Activated CD4-positive, alpha-beta T cell treated with anti-CD3 and anti-CD28 coated beads for 1 hour (primary cell): ENCODE results near the gene LRP1B.

Experiments
- DNase-seq: peaks from one replicate; pipeline ENCODE4 v3.0.0-alpha.2; 2020

The LRP1B gene

DNA sequence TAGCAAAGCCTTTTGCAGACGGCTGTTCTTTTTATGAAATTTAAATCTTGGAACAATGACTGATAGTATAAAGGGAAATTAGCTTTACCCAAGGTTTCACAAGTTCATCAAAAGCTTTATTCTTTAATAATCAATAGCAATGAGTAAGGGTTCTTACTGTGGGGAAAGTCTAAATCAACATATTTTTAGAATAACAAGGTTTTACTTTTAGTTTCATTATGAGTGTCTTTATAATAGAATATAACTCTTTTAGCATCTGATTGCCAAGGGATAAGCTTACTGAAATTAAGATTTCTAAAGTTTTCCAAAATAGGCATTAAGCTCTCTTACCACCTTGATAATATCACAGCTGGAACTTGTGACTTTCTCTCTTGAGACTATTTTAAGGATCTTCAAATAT is 1489.7 kb downstream of the LRP1B start:
- no peak for DNase-seq

DNA sequence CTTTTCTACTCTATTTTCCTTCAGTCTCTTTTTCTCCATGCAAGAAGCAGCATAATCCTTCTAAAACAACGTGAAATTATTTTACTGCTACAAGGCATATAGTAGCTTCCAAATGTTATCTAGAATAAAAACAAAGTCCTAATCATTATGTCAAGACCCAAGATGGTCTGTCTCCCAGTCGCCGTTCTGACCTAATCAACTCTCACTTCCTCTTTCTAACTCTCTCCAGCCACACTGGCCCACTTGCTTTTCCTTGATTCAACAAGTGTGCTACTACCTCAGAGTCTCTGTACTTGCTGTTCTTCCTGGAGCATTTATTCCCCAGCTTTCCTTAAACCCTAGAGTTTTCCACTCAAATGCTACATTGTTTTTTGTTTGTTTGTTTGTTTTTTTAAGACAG is 1491.2 kb downstream of the LRP1B start:
- DNase-seq, result no peak

DNA sequence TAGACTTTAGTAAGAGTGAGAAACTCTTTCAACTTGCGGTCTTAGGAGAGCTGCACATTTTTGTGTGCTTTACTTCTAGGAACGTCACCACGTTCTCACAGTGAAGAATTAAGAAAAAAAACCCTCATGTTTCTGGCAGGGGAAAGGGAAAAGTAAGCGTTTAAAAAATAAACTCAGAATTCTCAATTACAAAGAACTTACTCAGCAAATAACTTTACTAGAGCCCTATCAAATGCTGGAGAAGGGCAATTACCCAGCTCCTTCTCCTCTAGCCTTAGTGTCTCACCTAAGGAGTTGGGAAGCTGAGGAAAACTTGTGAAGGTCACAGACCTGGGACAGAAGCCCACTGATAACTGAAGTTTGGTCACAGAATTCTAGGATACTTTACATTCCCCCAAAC is 1500.3 kb downstream of the LRP1B start:
- DNase-seq, result no peak

DNA sequence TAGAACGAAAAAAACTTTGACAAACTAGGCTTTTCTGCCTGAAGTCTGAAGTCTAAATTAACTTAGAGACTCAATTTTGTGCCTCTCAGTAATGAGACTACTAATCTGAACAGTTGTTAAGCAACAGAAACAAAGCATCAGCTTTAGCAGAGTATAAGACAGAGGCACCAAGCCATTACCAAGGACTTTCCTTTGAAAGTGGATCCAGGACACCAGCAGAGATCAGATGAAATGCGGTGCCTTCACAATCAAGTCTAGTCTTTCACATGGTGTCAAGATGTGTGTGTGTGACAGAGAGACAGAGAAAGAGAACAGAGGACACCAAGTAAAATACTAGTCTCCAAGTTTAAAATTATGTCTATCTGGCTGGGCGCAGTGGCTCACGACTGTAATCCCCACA is 1502.9 kb downstream of the LRP1B start:
- DNase-seq, result no peak

DNA sequence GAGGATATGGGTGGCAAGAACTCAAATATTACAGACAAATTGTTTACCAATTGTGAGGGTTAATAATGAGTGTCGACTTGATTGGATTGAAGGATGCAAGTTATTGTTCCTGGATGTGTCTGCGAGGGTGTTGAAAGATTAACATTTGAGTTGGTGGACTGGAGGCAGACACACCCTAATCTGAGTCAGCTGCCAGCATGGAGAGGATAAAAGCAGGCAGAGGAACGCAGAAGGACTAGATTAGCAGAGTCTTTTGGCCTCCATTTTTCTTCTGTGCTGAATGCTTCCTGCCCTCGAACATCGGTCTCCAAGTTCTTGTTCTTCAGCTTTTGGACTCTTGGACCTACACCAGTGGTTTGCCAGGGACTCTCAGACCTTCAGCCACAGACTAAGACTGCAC is 1503.7 kb downstream of the LRP1B start:
- no peak for DNase-seq

DNA sequence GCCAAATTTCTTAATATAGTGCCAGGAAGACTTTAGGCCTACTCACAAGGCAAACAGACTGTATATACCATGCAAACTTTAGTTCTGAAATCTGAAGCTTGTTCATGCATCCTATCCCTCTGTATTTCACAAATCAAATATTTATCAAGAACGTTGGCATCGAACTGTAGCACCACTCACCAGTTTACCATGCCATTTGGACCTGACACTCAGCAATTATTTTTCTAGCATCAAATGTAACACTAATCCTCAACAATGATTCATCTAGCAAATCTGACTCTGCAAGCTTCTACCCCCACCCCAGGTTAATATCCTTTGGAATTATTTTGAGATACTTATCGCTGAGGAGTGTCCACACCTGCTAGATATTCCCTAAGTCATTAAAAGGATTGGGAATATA is 1506.6 kb downstream of the LRP1B start:
- no peak for DNase-seq

DNA sequence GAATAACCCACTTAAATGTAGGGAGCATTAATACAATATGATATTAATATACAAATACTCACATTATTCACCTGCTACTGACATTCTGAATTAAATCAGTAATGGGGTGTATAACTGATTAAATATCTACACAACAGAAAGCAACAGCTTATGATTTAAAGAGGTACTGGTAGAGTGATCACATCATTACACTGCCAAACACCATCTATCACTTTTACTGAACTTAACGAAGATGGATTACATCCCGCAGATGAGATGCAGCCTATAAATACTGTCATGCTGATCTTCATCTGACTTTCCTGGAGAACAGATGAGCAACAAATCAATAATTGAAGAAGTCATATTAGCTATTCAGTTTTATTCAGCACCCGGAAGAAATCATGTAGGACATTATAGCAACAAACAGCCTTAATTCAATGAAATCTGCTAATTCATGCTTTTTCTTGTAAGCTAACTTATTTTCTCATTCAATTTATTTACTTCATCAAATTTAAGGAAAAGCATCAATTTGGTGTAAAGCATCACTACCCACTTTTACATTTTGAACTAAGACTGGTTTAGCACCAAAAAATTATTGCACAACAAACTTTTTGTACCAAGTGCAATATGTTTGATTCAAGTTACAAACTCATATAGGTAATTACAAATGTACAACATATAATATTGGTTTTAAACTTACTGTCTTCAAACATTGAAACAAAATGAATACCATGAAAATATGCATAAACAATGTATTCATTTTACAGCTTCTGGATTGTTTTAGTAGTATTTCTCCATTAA is 1509.0 kb downstream of the LRP1B start:
- no peak for DNase-seq

DNA sequence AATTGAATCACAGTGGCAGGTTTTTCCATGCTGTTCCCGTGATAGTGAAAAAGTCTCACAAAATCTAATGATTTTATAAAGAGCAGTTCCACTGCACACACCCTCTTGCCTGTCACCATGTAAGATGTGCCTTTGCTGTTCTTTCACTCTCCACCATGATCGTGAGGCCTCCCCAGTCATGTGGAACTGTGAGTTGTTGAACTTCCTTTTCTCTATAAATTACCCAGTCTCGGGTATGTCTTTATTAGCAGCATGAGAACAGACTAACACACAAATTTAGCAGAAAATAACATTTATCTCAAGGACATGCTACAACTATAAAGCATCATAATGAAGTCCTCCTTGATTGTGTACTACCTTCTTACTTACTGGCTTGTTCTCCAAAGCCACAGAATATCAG is 1526.0 kb downstream of the LRP1B start:
- DNase-seq, result no peak

DNA sequence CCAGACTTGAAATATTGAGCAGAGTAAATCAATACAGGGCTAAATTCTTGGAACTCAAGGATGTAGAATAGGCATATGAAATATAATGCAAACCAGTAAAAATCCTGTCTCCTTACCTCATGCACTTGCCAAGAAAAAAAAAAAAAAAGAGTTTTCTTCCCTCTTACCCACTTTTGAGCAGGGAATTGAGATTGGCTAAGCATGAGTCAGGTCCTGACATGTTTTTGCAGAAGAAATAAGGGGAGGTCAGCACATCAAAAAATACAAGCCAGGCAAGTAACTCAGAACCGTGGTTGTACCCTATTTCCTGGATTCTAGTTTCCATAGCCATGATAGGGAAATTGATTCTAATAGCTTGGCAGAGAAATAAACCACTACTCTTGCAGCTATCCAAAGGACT is 1526.7 kb downstream of the LRP1B start:
- DNase-seq, result no peak

DNA sequence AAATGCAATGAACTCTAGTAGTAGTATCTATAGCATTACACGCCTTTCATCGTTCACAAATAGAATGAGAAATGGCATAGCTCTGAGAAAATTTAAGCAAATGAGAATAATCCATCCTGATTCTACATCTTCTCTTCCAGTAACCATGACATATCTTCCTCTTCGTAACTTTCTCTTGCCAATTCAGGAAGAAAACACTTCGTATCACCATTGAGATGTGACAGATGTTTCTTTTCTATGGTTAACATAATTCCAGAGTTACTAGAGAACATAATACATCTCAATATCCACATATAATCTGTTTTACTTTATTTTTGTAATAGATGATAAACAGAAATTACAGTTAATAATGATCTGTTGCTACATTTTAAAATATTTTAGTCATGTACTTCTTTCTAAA is 1527.4 kb downstream of the LRP1B start:
- no peak for DNase-seq

DNA sequence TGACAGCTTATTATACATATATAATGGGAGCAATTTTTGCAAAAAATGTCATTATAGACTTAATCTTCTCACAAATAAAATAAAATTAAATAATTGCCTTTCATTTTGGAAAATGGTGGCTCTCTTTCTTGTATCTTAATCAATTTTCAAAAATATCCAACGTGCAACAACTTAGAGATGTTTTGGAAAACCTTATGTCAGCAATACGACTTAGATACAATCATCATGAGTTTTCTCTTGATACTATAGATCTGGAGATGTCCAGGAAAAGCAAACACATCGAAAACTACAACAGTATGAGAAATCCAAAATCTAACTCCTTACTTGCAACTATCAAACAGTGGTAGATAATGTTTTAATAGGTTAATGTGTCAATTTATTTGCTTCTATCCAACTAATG is 1529.0 kb downstream of the LRP1B start:
- no peak for DNase-seq

DNA sequence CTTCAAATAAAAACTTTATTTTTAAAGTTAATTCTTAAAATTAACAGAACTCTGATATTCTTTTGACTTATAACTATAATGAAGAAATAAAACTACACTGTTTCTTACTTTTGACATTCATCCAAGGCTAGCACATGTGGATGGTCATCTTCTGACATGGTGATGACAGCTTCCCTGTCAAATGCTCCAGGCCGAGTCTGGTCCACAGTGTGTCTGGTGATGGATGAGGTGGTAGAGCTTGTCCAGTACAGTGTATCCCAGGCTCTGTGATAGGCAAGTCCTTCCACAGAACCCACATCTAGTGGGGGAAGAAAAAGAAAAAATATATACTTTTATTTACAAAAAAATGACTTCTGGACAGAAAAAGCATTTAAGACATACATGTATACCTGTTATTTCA is 1529.5 kb downstream of the LRP1B start:
- DNase-seq, result no peak

DNA sequence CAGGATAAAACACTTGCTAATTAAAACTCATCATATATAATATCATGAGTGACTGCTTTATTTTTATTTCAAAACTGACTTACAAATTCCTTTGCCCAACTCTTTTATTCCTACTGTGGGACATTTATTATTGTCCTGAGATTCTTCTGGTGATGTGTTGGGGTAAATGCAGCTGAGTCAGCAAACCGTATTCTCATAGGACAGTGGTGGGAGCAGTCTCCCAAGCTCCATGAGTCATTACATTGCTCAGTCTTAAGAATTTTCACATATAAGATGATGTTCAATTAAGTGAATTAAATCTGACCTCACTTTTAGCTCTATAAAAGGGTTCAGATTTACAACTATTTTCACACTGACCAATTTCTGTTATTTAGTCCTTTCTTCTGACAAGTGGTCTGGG is 1530.7 kb downstream of the LRP1B start:
- DNase-seq, result no peak

DNA sequence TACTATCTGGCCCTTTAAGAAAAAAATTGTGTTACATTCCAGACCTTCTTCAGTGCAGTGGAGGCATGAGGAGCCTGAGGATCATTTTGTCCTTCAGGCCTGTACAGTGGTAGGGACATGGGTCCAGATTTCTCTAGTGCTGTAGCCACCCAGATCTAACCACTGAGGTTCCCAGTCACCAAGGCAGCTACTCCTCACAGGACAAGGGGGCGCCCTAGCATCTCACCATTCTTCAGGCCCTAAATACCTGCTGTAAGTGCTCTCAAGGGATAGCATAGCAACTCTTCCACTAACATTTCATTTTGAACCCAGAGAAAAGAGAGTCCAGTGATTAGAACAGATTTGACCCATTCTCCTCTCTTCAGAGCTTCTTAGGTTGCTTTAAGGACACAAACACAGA is 1533.0 kb downstream of the LRP1B start:
- DNase-seq, result no peak

DNA sequence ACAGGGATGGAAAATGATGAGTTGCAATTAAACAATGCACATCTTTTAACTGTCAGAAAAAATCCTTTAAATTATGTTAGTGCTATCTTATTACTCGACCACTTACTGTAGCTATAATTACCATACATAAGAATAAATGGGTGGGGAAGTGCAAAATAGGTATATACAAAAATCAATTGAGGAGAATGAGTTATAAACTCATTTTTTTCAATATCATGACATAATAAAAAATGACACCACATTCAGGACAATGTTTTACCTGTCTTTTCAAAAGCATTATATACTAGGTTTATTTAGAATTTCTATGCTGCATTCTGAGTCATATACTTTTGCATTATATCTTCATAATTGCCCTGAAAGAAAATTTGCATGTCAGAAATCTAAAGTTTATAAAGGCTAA is 1533.6 kb downstream of the LRP1B start:
- DNase-seq, result no peak

DNA sequence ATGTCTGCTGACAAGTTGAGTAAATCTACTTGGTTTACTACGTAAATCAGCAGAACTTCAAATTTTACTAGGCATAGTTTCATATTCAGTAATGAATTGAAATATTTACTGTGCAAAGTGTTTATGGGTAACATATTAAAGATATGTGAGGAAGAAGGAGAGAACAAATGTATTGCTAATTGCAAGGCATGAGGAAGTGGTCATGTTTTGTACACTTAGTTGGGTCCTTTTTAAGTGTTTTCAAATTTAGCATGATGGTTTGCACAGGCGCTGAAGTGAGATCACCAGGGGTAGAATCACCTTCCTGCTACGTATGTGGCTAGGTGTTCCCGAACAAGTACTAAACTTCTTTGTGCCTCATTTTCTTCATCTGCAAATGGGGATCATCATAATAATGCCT is 1534.4 kb downstream of the LRP1B start:
- DNase-seq, result no peak

DNA sequence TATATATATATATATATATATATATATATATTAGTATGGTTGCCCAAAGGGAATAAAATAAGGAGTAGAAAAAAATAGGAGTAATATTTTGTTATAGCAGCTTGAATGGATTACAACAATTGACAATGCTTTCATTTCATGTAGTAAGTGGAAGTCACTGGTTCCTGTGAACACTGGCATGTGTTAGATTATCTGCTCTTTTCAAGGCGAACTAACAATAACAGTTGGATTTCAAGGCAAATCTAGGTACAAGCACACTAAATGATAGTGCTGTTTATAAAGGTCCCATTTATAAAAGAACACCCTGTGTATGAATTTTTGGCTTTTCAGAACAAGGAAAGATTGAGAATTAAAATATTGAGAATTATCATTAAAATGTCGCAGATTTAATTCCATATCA is 1535.7 kb downstream of the LRP1B start:
- DNase-seq, result no peak

DNA sequence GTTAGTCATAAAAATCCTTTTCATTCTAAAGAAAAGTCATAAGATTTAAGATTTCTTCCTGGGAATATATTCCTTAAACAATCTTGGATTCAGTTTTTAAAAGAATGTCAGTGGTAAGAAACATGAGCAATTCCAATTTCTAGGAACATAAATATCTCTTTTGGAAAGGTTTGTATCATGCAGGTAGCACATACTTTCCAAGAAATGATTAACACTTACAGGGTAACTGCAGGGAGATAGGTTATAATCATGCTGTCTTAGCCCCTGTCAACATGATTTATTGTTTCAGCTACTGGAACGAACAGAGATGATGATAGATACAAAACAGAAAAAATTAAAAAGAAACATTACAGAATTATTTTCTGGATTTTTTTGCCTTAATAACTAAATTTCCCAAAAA is 1537.7 kb downstream of the LRP1B start:
- no peak for DNase-seq

DNA sequence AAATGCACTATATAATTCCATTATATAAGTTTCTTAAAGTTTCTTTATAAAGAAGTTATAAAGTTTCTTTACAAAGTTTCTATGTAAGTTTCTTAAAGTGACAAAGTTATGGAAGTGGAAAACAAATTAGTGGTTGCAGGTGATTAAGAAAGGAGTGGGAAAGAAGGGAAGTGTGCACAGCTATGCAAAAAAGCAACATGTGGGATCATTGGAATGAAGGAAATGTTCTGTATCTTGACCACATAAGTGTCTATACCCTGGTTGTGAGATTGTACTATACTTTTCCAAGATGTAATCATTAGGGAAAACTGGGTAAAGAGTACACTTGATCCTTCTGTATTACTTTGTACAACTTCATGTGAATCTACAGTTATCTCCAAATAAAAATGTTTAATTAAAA is 1541.1 kb downstream of the LRP1B start:
- no peak for DNase-seq

DNA sequence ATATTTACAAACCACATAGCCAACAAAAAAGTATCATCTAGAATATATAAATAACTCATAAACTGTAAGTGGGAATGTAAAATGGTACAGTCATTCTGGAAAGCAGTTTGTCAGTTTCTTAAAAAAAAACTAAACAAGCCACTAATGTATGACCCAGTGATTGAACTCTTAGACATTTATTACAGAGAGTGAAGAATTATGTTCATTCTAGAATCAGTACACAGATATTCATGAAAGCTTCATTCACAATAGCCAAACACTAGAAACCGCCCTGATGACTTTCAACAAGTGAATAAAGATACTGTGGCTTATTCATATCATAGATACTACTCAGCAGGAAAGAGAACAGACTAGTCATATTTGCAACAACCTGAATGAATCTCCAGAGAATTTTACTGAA is 1541.5 kb downstream of the LRP1B start:
- DNase-seq, result no peak

DNA sequence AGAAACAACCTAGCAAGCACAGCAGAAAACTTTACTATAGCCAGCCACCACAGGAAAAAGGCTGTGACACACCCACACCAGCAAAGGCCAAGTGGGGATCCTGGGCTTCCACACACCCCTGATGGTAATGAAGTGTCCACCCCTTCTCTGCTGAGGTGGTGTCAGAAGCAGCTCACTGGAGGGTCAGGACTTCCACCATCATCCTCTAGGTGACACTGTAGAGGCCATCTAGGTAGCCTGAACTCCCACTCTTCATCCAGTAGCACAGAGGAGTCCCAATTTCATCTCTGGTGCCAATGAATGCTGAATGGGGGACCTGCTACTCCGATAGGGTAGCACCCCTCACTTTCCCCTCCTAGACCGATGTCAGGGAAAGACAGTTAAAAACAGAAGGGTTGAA is 1544.4 kb downstream of the LRP1B start:
- no peak for DNase-seq

DNA sequence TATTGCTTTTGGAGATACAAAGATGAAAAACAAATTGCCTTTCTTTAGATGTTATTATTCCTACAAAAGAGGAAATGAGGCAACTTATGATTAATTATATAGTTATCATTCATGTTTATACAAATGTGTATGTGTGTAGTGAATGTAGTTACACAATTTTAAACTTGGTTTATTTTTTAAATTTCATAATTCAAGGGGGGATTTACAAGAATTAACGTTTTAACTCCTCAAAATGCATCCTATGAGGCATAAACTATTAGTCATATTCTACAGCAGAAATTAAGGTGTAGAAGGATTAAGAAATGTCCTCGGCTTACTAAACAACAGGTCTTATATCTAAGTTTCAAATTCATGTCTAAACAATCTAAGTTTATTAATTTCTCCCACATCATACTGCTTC is 1545.8 kb downstream of the LRP1B start:
- no peak for DNase-seq

DNA sequence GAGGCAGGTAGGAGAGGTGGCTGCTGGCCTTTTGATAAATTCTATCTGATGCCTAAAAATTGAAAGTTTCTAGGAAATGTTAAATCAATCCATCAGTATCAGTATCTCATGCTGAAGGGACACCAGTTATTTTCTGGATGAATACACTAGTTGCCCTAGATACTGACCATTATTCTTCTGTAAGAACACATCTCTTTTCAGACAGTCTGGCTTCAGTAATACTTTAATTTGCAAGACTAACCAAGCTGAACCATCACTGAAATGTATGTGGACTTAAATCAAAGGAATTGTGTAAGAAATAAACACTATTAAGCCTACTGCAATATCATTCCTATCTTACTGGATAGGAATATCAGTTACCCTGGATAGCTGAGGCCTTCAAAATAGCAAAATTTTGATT is 1546.3 kb downstream of the LRP1B start:
- no peak for DNase-seq

DNA sequence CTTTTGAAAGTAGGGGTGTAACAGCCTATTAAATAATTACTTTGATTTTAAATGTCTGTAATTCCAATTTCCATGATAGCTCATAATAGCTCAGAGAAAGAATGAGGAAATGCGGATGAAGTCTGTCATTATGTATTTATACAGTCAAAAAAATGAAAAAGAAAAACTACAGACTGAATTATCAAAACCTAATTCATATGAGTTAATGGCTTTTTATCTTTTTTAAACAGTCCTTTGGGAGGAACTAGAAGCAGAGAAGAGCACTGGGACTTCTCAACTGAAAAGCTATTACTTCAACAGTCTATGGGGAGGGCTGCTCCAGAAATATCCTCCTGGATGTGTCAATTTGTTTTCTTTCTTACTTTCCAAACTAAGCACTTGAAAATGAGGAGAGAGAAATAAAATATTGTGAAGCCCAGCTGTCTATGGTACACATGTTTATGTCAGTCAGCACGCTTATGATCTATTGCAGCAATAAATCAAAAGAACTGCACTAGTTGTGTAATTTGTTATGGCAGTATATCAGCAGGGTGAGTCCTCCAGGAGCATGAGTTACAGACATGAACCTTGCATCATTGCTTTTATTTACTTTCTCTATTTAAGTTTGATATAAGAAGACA is 1550.2 kb downstream of the LRP1B start:
- DNase-seq, result no peak

DNA sequence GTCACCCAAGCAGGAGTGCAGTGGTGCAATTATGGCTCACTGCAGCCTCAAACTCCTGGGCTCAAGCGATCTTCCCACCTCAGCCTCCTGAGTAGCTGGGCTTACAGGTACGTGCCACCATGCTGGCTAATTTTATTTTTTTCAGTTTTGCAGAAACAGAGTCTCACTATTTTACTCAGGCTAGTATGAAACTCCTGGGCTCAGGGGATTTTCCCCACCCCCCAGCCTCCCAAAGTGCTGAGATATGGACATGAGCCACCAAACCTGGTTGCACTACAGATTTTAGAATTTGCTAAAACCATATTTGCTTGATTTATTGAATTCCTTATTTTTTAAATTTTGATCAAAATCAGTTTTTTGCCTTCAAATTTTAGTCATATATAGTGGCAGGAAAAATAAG is 1553.4 kb downstream of the LRP1B start:
- DNase-seq, result no peak
